GM18505 (cell line): Measurements from ENCODE around the gene COX6A2.

Experiments
- ATAC-seq: cut with Tn5 transposase; IDR thresholded peaks from one replicate; pipeline ENCODE4 v1.9.1; 2021; ENCODE audit not compliant: unreplicated experiment
- POLR2A ChIP-seq: IDR thresholded peaks from 4 replicates; pipeline ENCODE4 v1.6.1; 2011; ENCODE audit warnings: borderline replicate concordance; ENCODE audit not compliant: insufficient read depth, insufficient read length; ENCODE audit errors: extremely low read depth

COX6A2 gene

DNA sequence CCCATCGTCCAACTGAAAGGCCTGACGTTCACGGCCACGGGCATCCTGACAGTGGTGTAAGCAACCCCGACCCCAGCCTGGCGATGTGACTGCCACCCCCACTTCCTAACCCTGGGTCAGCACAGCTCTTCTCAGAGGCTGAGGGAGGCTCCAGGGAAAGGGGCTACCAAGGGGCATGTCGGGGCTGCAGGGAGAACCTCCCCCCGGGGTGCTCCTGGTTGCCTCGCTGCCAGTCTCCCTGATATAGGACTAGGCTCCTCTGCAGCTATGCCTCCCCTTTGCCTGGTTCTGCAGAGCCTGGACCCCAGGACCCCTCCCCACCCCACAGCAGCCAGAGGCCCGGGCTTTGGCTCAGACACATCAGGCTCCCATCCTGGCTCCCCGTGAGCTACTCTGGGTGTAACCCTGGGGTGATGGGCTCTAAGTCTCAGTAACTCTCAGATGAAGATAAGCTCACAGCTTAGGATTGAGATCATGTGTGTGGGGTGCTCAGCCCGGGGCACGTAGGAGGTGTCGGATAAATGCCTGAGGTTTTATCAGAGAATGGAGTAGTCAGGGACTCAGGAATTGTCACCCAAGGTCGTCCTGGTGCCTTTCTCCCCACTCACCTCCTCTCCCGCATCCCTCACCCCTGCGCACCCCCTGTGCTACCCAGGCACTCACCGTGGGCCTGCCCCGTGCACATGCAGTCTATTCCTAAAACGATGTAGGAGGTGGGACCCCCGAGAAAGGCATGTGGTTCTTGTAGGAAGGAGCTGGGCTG lies 24.4 kb downstream of the COX6A2 start:
- ATAC-seq: no peak
- no peak for TF ChIP-seq POLR2A

DNA sequence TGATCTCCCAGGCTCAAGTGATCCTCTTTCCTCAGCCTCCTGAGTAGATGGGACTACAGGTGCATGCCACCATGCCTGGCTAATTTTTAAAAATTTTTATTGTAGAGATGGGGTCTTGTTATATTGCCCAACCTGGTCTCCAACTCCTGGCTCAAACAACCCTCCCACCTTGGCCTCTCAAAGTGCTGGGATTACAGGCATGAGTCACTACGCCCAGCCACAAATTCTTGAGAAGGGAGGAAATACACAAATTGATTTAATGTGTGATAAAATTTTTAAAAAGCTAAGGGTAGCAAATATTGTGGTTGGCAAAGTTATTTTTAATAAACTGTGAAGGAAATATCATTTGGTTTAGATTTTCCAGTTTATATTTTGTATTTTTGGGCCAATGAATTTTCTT lies 25.5 kb downstream of the COX6A2 start:
- no peak for TF ChIP-seq POLR2A
- no peak for ATAC-seq

DNA sequence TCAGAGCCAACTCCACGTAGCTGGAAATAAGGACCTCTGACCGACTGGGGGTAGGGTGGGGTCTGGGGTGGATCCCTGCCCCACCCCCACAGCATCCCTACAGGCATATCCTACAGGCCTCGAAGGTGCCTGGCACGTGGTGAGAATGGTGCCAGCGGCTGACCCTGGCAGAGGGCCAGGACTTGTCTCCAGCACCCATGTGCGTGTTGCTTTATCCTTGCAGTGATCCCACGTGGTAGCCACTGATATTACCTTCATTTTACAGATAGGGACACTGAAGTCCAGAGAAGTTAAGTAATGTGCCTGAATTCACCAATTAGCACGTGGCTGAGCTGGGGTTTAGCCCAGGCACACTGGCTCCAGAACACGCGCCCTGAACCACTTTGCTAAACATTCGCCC lies 26.7 kb downstream of the COX6A2 start:
- no peak for ATAC-seq
- TF ChIP-seq POLR2A: no peak

DNA sequence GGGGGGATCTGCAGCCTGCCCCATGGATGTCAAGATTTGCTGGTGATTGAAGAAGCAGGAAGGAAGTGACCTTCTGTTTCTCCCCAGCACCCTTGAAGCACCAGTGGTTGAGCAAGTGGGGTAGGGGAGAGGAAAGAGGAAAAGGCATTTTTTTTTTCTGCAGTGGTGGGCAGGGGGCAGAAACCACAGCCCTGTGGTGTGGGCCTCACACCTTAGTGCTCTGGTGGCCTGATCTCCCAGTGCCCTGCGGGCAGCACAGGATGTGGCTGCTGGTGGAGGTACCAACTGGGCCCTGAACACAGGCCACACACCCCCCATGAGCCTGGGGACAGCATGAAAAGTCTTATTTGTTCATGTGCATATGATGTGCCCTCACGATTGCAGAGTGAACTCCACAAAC lies 28.0 kb downstream of the COX6A2 start:
- no peak for TF ChIP-seq POLR2A
- no peak for ATAC-seq

DNA sequence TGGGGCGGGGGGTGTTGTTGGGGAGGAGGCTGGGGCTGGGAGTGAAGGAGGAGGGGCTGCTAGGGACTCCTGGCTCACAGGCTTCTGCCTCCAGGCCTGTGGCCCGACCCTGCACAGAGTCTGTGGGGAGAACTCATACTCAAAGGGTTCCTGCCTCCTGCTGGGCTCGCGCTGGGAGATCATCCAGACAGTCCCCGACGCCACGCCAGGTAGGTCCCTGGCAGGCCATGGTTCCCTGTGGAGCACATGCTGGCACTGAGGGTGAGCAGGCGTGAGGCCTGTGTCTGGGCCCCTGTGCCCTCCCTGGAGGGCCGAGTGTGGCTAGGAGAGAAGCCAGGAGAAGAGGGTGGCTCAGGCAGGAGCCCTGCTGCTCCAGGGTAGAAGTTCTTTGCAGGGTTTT lies 30.5 kb downstream of the COX6A2 start:
- ATAC-seq: no peak
- no peak for TF ChIP-seq POLR2A

DNA sequence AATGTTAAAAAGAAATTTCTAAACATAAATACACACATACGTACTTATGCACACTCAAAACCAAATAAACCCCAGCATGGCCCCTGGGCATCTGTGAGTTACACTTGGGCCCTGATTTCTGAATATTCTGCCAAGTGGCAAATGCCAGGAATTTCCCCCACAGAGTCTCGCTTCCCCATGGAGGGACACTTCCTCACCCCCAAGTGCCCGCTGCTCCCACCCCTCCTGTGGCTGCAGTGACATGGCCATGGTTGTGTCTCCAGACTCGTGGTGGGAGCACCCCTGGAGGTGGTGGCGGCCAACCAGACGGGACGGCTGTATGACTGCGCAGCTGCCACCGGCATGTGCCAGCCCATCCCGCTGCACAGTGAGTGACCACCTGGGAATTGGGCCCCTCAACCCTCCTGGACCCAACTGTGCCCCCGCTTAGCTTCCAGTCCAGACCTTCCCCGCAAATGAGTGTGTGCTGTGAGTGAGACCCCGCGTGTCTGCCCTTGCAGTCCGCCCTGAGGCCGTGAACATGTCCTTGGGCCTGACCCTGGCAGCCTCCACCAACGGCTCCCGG lies 31.0 kb downstream of the COX6A2 start:
- TF ChIP-seq POLR2A: no peak
- ATAC-seq: no peak

DNA sequence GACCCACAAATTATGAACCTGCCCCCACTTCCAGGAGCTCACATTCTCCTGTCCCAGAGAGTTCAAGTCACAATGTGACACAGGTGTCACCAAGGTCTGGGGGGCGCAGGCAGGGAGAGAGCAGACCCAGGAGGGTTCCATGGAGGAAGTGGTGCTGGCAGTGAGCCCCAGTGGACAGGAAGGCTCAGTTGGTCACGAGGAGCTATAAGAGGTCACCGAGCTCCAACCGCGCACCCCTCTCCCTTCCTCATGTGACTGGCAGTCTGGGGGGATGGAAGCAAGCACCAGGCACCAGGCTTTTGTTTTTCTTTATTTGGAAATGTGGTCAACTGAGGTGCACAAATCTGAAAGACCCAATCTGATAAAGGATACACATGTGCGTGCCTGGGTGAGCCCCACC lies 32.5 kb downstream of the COX6A2 start:
- TF ChIP-seq POLR2A: no peak
- no peak for ATAC-seq

DNA sequence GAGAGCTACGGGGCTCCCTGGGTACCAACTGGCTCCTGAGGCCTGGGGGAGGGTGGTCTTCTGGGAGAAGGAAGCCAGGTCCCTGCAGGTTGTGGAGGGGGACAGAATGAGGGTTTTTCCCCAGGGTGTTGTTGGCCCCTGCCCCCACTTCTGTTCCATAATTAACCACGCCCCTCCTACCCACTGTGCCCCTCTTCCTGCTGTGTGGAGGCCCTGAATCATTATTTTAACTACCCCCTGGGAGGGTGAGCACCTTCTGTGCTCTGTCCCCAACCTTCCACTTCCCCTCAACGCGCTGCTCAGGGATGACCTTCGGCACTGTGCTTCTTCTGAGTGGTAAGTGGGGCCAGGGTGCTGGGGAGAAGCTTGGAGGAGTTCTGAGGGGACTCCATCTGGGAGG lies 35.1 kb downstream of the COX6A2 start, which contains the start of gene ITGAD:
Gene ITGAD, plus strand, starts transcription at position 280 of the 400 bp plus-strand sequence. Its CDS starts 26 bp downstream, at position 306.
- TF ChIP-seq POLR2A: no peak
- no peak for ATAC-seq

DNA sequence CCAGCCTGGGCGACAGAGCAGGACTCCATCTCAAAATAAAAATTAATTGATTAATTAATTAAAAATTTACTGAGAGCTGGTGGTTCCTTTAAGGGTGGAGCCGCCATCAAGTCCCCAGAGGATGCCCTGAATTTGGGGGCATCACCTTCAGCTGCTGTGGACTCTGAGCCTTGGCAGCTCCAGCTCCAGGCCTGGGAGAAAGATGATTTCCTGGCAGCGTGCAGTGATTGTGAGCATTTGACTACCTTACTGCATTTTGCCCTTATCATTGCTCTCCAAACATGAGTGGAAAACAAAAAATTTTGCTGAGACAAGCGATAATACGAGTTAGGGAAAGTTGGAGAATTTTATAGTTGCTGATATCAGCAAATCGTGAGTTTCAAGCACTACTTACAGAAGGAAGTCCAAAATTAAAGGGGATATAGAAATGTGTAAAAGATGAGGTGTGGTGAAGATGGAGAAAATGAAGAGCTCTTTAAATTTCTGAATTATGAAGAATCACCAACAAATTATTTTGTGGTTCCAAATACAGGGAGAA lies 37.6 kb downstream of the COX6A2 start:
- no peak for ATAC-seq
- no peak for TF ChIP-seq POLR2A

DNA sequence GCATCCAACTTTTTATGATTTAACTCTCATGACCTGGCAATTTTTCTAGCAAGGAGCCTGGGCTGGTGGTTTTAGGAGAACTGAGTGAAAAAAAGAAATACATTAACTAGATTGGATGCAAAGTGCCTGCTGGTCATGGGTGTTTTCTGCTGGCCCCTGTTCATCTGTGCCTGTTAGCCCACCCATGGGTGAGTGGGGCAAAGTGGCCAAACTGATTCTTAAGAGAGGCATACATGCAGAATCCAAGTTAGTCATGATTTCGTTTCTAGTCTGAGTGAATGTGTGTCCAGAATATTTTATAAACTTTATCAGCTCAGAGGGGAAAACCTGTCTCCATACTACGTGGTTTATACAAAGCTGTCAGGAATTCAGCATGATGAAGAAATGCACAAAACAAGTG lies 39.6 kb downstream of the COX6A2 start:
- no peak for TF ChIP-seq POLR2A
- ATAC-seq: no peak

DNA sequence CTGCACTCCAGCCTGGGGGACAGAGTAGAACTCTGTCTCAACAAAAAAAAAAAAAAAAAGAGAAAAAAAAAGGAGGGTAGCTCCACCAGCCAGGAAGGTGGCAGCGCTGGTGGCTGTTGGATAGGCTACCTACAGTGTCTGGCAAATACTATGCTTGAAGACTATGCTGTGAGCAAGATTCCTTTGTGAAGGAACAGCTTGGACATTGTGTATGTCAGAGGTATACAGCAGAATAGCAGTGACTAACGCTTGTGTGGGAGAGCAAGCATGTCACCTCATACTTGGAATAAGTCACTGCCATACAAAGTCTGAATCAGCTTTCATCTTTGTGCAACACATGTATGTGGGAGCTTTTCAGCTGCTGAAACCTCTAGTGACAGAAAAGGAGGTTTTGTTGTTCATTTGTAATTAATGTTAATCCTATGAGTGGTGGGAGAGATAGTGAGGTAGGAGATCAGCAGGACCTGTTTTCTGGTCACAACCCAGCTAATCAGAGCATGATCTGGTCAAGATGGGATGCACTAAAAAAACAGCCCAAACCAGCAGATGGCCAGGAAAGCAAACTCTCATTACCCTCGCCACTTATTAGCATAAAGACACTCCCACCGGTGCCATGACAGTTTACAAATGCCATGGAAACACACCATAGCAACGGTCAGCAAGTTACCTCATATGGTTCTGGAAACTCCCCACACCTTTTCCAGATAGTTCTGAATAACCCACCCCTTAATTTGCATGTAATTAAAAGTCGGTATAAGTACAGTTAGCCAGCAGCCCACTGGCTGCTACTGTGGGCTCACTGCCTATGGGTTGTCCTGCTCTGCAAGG lies 41.8 kb downstream of the COX6A2 start:
- no peak for TF ChIP-seq POLR2A
- ATAC-seq: peak; percentile 58

DNA sequence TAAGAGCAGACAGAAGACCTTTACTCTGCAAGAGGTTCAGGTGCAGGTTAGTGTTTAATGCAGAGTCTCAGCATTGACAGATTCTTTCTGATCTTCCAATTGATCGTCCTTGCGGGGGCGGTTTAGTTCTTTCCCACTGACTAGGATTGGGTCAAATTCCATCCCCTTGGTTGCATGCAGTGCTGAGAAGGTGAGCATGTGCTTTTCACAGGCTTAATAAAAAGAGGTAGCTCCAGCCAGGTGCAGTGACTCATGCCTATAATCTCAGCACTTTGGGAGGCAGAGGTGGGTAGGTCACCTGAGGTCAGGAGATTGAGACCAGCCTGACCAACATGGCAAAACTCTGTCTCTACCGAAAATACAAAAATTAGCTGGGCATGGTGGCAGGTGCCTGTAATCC lies 42.5 kb downstream of the COX6A2 start:
- ATAC-seq: no peak
- no peak for TF ChIP-seq POLR2A

DNA sequence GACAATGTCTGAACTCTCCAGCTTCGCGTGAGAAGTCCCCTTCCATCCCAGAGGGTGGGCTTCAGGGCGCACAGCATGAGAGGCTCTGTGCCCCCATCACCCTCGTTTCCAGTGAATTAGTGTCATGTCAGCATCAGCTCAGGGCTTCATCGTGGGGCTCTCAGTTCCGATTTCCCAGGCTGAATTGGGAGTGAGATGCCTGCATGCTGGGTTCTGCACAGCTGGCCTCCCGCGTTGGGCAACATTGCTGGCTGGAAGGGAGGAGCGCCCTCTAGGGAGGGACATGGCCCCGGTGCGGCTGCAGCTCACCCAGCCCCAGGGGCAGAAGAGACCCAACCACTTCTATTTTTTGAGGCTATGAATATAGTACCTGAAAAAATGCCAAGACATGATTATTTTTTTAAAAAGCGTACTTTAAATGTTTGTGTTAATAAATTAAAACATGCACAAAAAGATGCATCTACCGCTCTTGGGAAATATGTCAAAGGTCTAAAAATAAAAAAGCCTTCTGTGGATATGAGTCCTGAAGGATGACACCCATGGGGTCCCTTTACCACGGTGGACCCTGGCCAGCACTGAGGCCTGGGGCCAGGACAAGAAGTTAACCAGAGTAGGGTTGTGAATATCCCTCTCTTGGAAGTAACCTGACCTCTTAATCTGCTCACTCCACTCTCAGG lies 45.5 kb downstream of the COX6A2 start:
- ATAC-seq: peak; percentile 68
- no peak for TF ChIP-seq POLR2A
